ENCODE measurements around the gene GSAP. TPM values are rescaled to one million over a fixed set of nuclear protein-coding genes. Genes with fewer than 3 reads are reported as not detected.

The GSAP gene
- total and polyA plus RNA-seq, 7 donors: 1.3 to 4.2 (median 2.0) TPM

- DNase-seq: no peak
- Histone ChIP-seq H3K27me3 (ENCODE audit: insufficient read depth in 3 of 3, low read length in 2 of 3) (no peaks in the 10 kb centered on the region), H3K9me3 (no peaks in the 10 kb centered on the region), H3K4me1 (no peaks in the 10 kb centered on the region), H3K36me3 (ENCODE audit: insufficient read depth in 1 of 2, low read depth in 1 of 2) (no peaks in the 10 kb centered on the region), H3K27ac (no peak overlapping the region), H3K4me3 (no peak overlapping the region)
- intact Hi-C loops (cut with DNase I): no loop called here
- 96 to 99% (median 97%) methylated on average over 2 of the region's 2 CpGs for WGBS, 3 donors
- ATAC-seq: no peak
- TF ChIP-seq, protein P1, sequence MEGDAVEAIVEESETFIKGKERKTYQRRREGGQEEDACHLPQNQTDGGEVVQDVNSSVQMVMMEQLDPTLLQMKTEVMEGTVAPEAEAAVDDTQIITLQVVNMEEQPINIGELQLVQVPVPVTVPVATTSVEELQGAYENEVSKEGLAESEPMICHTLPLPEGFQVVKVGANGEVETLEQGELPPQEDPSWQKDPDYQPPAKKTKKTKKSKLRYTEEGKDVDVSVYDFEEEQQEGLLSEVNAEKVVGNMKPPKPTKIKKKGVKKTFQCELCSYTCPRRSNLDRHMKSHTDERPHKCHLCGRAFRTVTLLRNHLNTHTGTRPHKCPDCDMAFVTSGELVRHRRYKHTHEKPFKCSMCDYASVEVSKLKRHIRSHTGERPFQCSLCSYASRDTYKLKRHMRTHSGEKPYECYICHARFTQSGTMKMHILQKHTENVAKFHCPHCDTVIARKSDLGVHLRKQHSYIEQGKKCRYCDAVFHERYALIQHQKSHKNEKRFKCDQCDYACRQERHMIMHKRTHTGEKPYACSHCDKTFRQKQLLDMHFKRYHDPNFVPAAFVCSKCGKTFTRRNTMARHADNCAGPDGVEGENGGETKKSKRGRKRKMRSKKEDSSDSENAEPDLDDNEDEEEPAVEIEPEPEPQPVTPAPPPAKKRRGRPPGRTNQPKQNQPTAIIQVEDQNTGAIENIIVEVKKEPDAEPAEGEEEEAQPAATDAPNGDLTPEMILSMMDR (IDR thresholded peaks at IDR 0.05): no peak
These were observed 11.5 kb downstream of the GSAP start for GRCh38 chr7:77404641-77405040.

- H3K27ac ChIP-seq: no peak overlapping the region
- no peak for DNase-seq
- H3K36me3 ChIP-seq (ENCODE audit: insufficient read depth in 1 of 2, low read depth in 1 of 2): no peaks in the 10 kb centered on the region
- H3K27me3 ChIP-seq (ENCODE audit: insufficient read depth in 3 of 3, low read length in 2 of 3): no peaks in the 10 kb centered on the region
- 39 to 58% (median 49%) methylated on average over 2 of the region's 2 CpGs for WGBS, 3 donors
- TF ChIP-seq, protein P1 (IDR thresholded peaks at IDR 0.05): no peak
- H3K4me3 ChIP-seq: no peak overlapping the region
- H3K9me3 ChIP-seq: no peaks in the 10 kb centered on the region
- ATAC-seq: no peak
- intact Hi-C loops (cut with DNase I): no loop called here
- H3K4me1 ChIP-seq: no peaks in the 10 kb centered on the region
These were observed 12.2 kb downstream of the GSAP start for GRCh38 chr7:77403957-77404356.

DNA sequence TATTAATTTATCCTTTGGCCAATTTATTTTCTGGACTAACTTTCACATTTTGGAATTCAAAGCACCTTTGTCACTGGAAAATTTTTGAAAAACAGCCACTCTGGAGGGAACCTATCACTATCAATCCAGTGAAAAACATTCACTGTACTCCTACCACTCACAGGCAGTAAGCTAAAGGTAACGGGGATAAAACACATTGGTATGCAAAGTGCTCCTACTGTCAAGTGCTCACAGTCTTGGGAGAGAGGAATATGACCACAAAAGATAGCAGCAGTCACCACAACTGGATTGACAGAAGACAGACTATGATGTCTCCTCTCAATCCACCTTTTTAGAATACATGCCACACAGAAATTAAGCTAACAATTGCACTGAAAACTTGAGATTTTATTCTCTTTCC, 13.3 kb downstream of the GSAP start:
- no peaks in the 10 kb centered on the region for H3K36me3 ChIP-seq (ENCODE audit: insufficient read depth in 1 of 2, low read depth in 1 of 2)
- H3K9me3 ChIP-seq: no peaks in the 10 kb centered on the region
- ATAC-seq (no peak), DNase-seq (no peak)
- TF ChIP-seq, protein P1 (IDR thresholded peaks at IDR 0.05): no peak
- intact Hi-C loops (cut with DNase I): no loop called here
- WGBS, 3 donors: 86 to 97% (median 89%) methylated on average over 1 of the region's 1 CpG
- H3K4me3 ChIP-seq: no peak overlapping the region
- no peak overlapping the region for H3K27ac ChIP-seq
- no peaks in the 10 kb centered on the region for H3K27me3 ChIP-seq (ENCODE audit: insufficient read depth in 3 of 3, low read length in 2 of 3)
- H3K4me1 ChIP-seq: no peaks in the 10 kb centered on the region

DNA sequence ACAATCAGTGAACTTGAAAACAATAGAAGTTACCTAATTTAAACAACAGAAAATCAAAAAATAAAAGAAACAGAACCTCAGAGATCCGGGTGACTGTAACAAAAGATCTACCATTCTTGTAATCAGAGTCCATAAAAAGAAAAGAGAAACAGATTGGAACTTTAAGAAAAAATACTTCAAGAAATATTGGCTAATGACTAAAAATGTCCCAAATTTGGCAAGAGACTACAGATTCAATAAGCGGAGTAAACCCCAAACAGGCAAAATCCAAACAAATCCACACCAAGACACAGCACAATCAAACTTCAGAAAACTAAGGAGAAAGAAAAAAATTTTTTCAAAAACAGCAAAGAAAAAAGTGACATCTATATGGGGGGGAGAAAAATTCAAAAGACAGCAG, 15.1 kb downstream of the GSAP start:
- no peak for ATAC-seq

DNA sequence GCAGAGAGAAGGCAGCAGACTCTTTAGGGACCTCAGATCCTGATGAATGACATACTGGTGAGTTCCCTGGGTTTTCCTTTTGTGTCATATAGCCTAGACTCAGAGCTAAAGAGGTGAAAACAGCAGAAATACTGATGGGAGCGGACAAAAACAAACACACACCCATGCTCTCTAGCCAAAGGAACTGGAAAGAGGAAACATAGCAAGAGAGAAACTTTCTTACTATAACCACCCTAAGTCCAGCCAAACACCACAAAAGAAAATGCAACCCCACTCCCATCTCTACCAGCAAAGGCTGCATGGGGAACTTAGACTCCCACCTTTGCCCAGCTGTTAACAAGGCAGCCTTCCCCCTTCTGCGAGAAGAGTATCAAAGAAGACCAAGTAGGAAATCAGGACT, 16.3 kb downstream of the GSAP start:
- whole genome bisulfite sequencing, 3 donors: 92 to 98% (median 95%) methylated on average over 2 of the region's 2 CpGs
- H3K4me1 ChIP-seq: no peaks in the 10 kb centered on the region
- no peaks in the 10 kb centered on the region for H3K27me3 ChIP-seq (ENCODE audit: insufficient read depth in 3 of 3, low read length in 2 of 3)
- peaks cover 0 to 5% of the 10 kb centered on the region in 2 donors for H3K36me3 ChIP-seq (ENCODE audit: insufficient read depth in 1 of 2, low read depth in 1 of 2)
- no peak overlapping the region for H3K27ac ChIP-seq
- intact Hi-C loops (cut with DNase I): no loop called here
- TF ChIP-seq, protein P1 (IDR thresholded peaks at IDR 0.05): no peak
- DNase-seq (no peak), ATAC-seq (no peak)
- no peak overlapping the region for H3K4me3 ChIP-seq
- no peaks in the 10 kb centered on the region for H3K9me3 ChIP-seq

More for the DNA sequence above, 15.1 kb downstream of the GSAP start:
- WGBS, 3 donors: 92 to 96% (median 94%) methylated on average over 2 of the region's 2 CpGs
- DNase-seq: no peak
- no peaks in the 10 kb centered on the region for H3K4me1 ChIP-seq
- peaks cover 0 to 5% of the 10 kb centered on the region in 2 donors for H3K36me3 ChIP-seq (ENCODE audit: insufficient read depth in 1 of 2, low read depth in 1 of 2)
- TF ChIP-seq, protein P1 (IDR thresholded peaks at IDR 0.05): no peak
- intact Hi-C loops (cut with DNase I): no loop called here
- H3K27me3 ChIP-seq (ENCODE audit: insufficient read depth in 3 of 3, low read length in 2 of 3): no peaks in the 10 kb centered on the region
- H3K9me3 ChIP-seq: no peaks in the 10 kb centered on the region
- H3K4me3 ChIP-seq: no peak overlapping the region
- H3K27ac ChIP-seq: no peak overlapping the region
